Stimulated activated CD8-positive, alpha-beta memory T cell treated with anti-CD3 and anti-CD28 coated beads, Interleukin-7, amount 100 ng/mL, for 4 hours (primary cell): Measurements from ENCODE around the gene ANXA2.

Source experiments
- DNase-seq, 2 donors: peaks; one replicate each; pipeline ENCODE4 v3.0.0-alpha.2; 2020; ENCODE audit warnings: low read depth in 2 of 2

ANXA2 gene

GRCh38 chr15:60299452-60300047 lies 98.2 kb downstream of the ANXA2 start:
- DNase-seq: no peak
